HG02981 (cell line): ENCODE measurements around the gene HCN2.

ENCODE experiments used
- ATAC-seq: cut with Tn5 transposase; IDR thresholded peaks from one replicate; pipeline ENCODE4 v1.9.1; 2021; ENCODE audit warnings: mild to moderate bottlenecking, moderate library complexity; ENCODE audit not compliant: unreplicated experiment

Gene HCN2

GRCh38 chr19:570937-571565 lies 18.6 kb upstream of the HCN2 start:
- ATAC-seq = no peak

- ATAC-seq = no peak
Observed at GRCh38 chr19:571566-571974, 18.1 kb upstream of the HCN2 start.

GRCh38 chr19:572140-572742 lies 17.4 kb upstream of the HCN2 start, which contains the start of gene BSG:
BSG (plus strand) TSS chr19:572596; CDS start chr19:572635, 39 bp downstream.
- ATAC-seq = peak; percentile 80

- no peak for ATAC-seq
Observed at GRCh38 chr19:572743-573518, 16.8 kb upstream of the HCN2 start.

GRCh38 chr19:573519-573825 lies 16.2 kb upstream of the HCN2 start:
- no peak for ATAC-seq

GRCh38 chr19:574658-575526 lies 14.8 kb upstream of the HCN2 start:
- no peak for ATAC-seq

- no peak for ATAC-seq
Observed at GRCh38 chr19:575527-576506, 13.9 kb upstream of the HCN2 start.

GRCh38 chr19:576768-577438 lies 12.8 kb upstream of the HCN2 start:
- no peak for ATAC-seq

- no peak for ATAC-seq
Observed at GRCh38 chr19:577439-578392, 12.0 kb upstream of the HCN2 start.

GRCh38 chr19:579111-579841 lies 10.4 kb upstream of the HCN2 start:
- ATAC-seq = no peak

- no peak for ATAC-seq
Observed at GRCh38 chr19:579842-580155, 9.9 kb upstream of the HCN2 start.

GRCh38 chr19:580274-580835 lies 9.3 kb upstream of the HCN2 start:
- no peak for ATAC-seq

- no peak for ATAC-seq
Observed at GRCh38 chr19:581399-582111, 8.1 kb upstream of the HCN2 start.

- ATAC-seq = no peak
Observed at GRCh38 chr19:582497-583197, 7.0 kb upstream of the HCN2 start.

GRCh38 chr19:583198-583967 lies 6.3 kb upstream of the HCN2 start:
- no peak for ATAC-seq

GRCh38 chr19:583968-584239 lies 5.8 kb upstream of the HCN2 start:
- ATAC-seq = no peak
